HFFc6 (cell line): Measurements from ENCODE around the gene ZNF771. TPM values are rescaled to one million over a fixed set of nuclear protein-coding genes. Genes with fewer than 3 reads are reported as not detected.
A peak's percentile ranks its signal among the peaks of the same experiment; 100 is the strongest.

Source experiments
- DNase-seq: peaks from one replicate; pipeline ENCODE4 v3.0.0-alpha.2; 2018
- H3K27ac Mint-ChIP-seq: 2 replicates; pipeline ENCODE4 v1.8.0; 2020; ENCODE audit warnings: mild to moderate bottlenecking, mixed read lengths
- H3K27me3 Mint-ChIP-seq: 2 replicates; pipeline ENCODE4 v1.8.0; 2021; ENCODE audit warnings: mild to moderate bottlenecking, moderate library complexity, mixed read lengths; ENCODE audit not compliant: insufficient read depth
- H3K36me3 Mint-ChIP-seq: 2 replicates; pipeline ENCODE4 v1.8.0; 2021; ENCODE audit warnings: low read depth, mixed read lengths
- H3K4me1 Mint-ChIP-seq: 2 replicates; pipeline ENCODE4 v1.8.0; 2020; ENCODE audit warnings: low read depth, mixed read lengths
- H3K4me3 Mint-ChIP-seq: 2 replicates; pipeline ENCODE4 v1.8.0; 2020; ENCODE audit warnings: mild to moderate bottlenecking, moderate library complexity, mixed read lengths
- H3K9me3 Mint-ChIP-seq: 2 replicates; pipeline ENCODE4 v1.8.0; 2020; ENCODE audit warnings: mild to moderate bottlenecking, mixed read lengths
- total RNA-seq, 6 experiments: library from RNA; stranded (reverse); fragmentation: NEBNext Ultra II Directional; extraction: Animal tissue kit (Norgen Biotek cat#: 25700); gene quantifications; 2 replicates in 1 of 6; 3 replicates in 5 of 6; pipeline ENCODE4 v1.2.3, GENCODE V29; 2021
- TF ChIP-seq, protein P1 (sequence below): fragments of 200-600 bp; sonication (generic); IDR thresholded peaks from 2 replicates; pipeline ENCODE4 v1.5.0; 2021; ENCODE audit warnings: antibody characterized with exemption, mild to moderate bottlenecking

Gene ZNF771
- total RNA-seq, 6 experiments from 2014 or later = 15.8 to 19.1 (median 16.8) TPM

GRCh38 chr16:30429678-30430427 lies 22.4 kb downstream of the ZNF771 start, which contains the start of gene DCTPP1:
DCTPP1 (minus strand) TSS chr16:30430030; CDS start chr16:30429980, 50 bp downstream.
- DNase-seq = peak; percentile 98
- Mint-ChIP-seq H3K9me3 (no peaks in the 10 kb centered on the region), H3K27ac (no peak within 1 kb of the TSS), H3K4me1 (no peaks in the 10 kb centered on the region), H3K4me3 (no peak within 1 kb of the TSS), H3K27me3 (peaks cover 6% of the 10 kb centered on the region), H3K36me3 (peaks cover 11% of the 10 kb centered on the region)
- TF ChIP-seq, protein P1, sequence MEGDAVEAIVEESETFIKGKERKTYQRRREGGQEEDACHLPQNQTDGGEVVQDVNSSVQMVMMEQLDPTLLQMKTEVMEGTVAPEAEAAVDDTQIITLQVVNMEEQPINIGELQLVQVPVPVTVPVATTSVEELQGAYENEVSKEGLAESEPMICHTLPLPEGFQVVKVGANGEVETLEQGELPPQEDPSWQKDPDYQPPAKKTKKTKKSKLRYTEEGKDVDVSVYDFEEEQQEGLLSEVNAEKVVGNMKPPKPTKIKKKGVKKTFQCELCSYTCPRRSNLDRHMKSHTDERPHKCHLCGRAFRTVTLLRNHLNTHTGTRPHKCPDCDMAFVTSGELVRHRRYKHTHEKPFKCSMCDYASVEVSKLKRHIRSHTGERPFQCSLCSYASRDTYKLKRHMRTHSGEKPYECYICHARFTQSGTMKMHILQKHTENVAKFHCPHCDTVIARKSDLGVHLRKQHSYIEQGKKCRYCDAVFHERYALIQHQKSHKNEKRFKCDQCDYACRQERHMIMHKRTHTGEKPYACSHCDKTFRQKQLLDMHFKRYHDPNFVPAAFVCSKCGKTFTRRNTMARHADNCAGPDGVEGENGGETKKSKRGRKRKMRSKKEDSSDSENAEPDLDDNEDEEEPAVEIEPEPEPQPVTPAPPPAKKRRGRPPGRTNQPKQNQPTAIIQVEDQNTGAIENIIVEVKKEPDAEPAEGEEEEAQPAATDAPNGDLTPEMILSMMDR = peak; percentile 83

DNA sequence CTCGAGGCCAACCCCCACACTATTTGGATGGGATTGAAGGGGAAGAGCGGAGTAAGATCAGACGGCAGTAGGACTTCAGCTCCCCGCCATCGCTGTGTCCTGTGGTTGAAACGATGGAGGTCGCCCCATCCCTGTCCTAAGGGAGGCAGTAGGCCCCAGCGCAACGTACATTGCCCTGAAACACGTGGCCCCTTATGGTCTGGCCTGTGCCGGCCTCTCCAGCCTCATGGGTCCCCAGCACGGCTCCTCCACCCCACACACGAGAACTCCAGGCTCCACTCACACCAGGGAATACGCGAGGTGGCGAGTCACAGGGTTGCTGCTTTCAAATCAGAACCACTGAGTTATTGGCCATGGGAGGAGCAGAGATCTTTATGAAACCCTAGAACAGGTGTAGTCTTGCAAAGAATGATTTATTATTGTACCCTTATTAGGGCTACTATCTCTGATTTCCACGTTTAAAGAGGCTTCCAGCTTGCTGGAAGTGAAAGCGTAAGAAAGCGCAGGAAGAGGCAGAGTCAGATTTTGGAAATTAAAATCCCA lies 23.1 kb downstream of the ZNF771 start:
- H3K36me3 Mint-ChIP-seq = peaks cover 11% of the 10 kb centered on the region
- TF ChIP-seq, protein P1 = peak; percentile 62
- H3K27ac Mint-ChIP-seq = no peak overlapping the region
- H3K4me3 Mint-ChIP-seq = no peak overlapping the region
- H3K4me1 Mint-ChIP-seq = no peaks in the 10 kb centered on the region
- no peaks in the 10 kb centered on the region for H3K9me3 Mint-ChIP-seq
- H3K27me3 Mint-ChIP-seq = peaks cover 6% of the 10 kb centered on the region
- no peak for DNase-seq

DNA sequence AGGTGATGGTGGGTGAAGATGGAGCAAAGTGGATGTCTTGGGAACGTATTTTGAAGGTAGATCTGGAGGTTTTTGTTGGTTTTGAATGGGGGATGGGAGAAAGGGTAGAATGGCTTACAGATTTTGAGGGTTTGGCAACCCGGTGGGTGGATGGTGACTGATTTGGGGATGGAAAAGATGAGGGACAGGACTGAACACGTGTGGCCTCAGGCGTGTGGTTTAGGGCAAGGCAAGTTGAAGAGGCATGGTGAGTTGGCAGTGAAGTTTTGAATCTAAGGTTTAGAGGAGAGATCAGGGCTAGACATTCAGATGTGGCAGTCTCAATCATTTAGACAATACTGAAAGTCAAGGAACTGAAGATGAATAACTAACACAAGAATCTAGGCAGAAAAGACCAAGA lies 27.4 kb downstream of the ZNF771 start:
- TF ChIP-seq, protein P1 = no peak
- Mint-ChIP-seq H3K36me3 (no peaks in the 10 kb centered on the region), H3K27ac (no peak overlapping the region), H3K27me3 (peaks cover 12% of the 10 kb centered on the region), H3K4me1 (no peaks in the 10 kb centered on the region), H3K9me3 (no peaks in the 10 kb centered on the region), H3K4me3 (no peak overlapping the region)
- no peak for DNase-seq

- DNase-seq = no peak
- Mint-ChIP-seq H3K27me3 (peaks cover 9% of the 10 kb centered on the region), H3K27ac (no peak overlapping the region), H3K4me3 (no peak overlapping the region), H3K9me3 (no peaks in the 10 kb centered on the region), H3K36me3 (no peaks in the 10 kb centered on the region), H3K4me1 (no peaks in the 10 kb centered on the region)
- TF ChIP-seq, protein P1 = no peak
These were observed 30.2 kb downstream of the ZNF771 start for GRCh38 chr16:30437511-30438046.

GRCh38 chr16:30438835-30439234 lies 31.4 kb downstream of the ZNF771 start:
- Mint-ChIP-seq H3K9me3 (no peaks in the 10 kb centered on the region), H3K27ac (no peak overlapping the region), H3K27me3 (peaks cover 7% of the 10 kb centered on the region), H3K4me1 (peaks cover 7% of the 10 kb centered on the region; the same call in 1 of the 2 replicates), H3K36me3 (peaks cover 10% of the 10 kb centered on the region), H3K4me3 (no peak overlapping the region)
- TF ChIP-seq, protein P1 = no peak
- DNase-seq = no peak
